Keratinocyte (primary cell): ENCODE results near the gene MANBA. TPM values are rescaled to one million over a fixed set of nuclear protein-coding genes. Genes with fewer than 3 reads are reported as not detected.

Experiments
- DNase-seq: peaks from one replicate; pipeline ENCODE4 v3.0.0-alpha.2; 2011; ENCODE audit warnings: low read depth, missing footprints, low spot score
- FAIRE-seq: peaks from 2 replicates; lab custom pipeline; 2011; peaks lifted over from hg19 to GRCh38; lab: Jason Lieb, UNC
- H2AFZ ChIP-seq: 2 replicates; pipeline ENCODE4 v1.6.0; 2012; ENCODE audit warnings: low read length, control low read depth, inconsistent platforms; ENCODE audit not compliant: control insufficient read depth
- H3K27ac ChIP-seq: 2 replicates; pipeline ENCODE4 v1.5.1; 2011; ENCODE audit warnings: low read length; ENCODE audit not compliant: control insufficient read depth, insufficient read depth
- H3K27me3 ChIP-seq: 3 replicates; pipeline ENCODE4 v1.6.0; 2011; ENCODE audit warnings: low read length; ENCODE audit not compliant: control insufficient read depth, insufficient read depth; ENCODE audit errors: extremely low read depth
- H3K36me3 ChIP-seq, 2 experiments: 2 replicates in 1 of 2; 3 replicates in 1 of 2; pipeline ENCODE4 v1.5.1; 2011; ENCODE audit warnings: low read length in 2 of 2, mild to moderate bottlenecking in 1 of 2; ENCODE audit not compliant: control insufficient read depth in 2 of 2, insufficient read depth in 2 of 2; ENCODE audit errors: extremely low read depth in 1 of 2
- H3K4me1 ChIP-seq: 3 replicates; pipeline ENCODE4 v1.5.1; 2011; ENCODE audit warnings: low read length; ENCODE audit not compliant: control insufficient read depth, insufficient read depth; ENCODE audit errors: extremely low read depth
- H3K4me2 ChIP-seq: 3 replicates; pipeline ENCODE4 v1.6.0; 2011; ENCODE audit warnings: low read depth, low read length; ENCODE audit not compliant: control insufficient read depth, insufficient read depth; ENCODE audit errors: extremely low read depth
- H3K4me3 ChIP-seq, 3 experiments: fragments of 200-600 bp in 1 of 3; sonication (generic) in 1 of 3; 2 replicates in 2 of 3; 3 replicates in 1 of 3; pipeline ENCODE4 v1.5.1; 2011 to 2016; ENCODE audit warnings: low read length in 3 of 3, mild to moderate bottlenecking in 3 of 3, control low read depth in 2 of 3, inconsistent platforms in 1 of 3, low read depth in 1 of 3, mixed read lengths in 1 of 3, mixed run types in 1 of 3, moderate library complexity in 1 of 3; ENCODE audit not compliant: control insufficient read depth in 2 of 3, insufficient read depth in 2 of 3; ENCODE audit errors: extremely low read depth in 1 of 3
- H3K79me2 ChIP-seq: 2 replicates; pipeline ENCODE4 v1.6.0; 2012; ENCODE audit warnings: low read length; ENCODE audit not compliant: control insufficient read depth, insufficient read depth
- H3K9ac ChIP-seq: 3 replicates; pipeline ENCODE4 v1.6.0; 2011; ENCODE audit warnings: low read length; ENCODE audit not compliant: control insufficient read depth, insufficient read depth; ENCODE audit errors: extremely low read depth
- H3K9me1 ChIP-seq: 3 replicates; pipeline ENCODE4 v1.6.0; 2011; ENCODE audit warnings: low read length; ENCODE audit not compliant: control insufficient read depth, insufficient read depth; ENCODE audit errors: extremely low read depth
- H3K9me3 ChIP-seq: 2 replicates; pipeline ENCODE4 v1.5.1; 2012; ENCODE audit warnings: low read depth, low read length; ENCODE audit not compliant: control insufficient read depth
- H4K20me1 ChIP-seq: 3 replicates; pipeline ENCODE4 v1.6.0; 2011; ENCODE audit warnings: low read length; ENCODE audit not compliant: control insufficient read depth, insufficient read depth; ENCODE audit errors: extremely low read depth
- CTCF ChIP-seq, 3 experiments: IDR thresholded peaks in 1 of 3; conservative IDR thresholded peaks in 1 of 3; optimal IDR thresholded peaks in 1 of 3; 2 replicates in 2 of 3; 3 replicates in 1 of 3; pipeline versions ENCODE3 to v1.5.1; 2011; ENCODE audit warnings: low read length in 3 of 3, mild to moderate bottlenecking in 3 of 3, moderate library complexity in 2 of 3, control low read depth in 1 of 3, inconsistent platforms in 1 of 3; ENCODE audit not compliant: insufficient read depth in 2 of 3; ENCODE audit errors: extremely low read depth in 1 of 3
- EZH2 ChIP-seq: IDR thresholded peaks from one replicate; pipeline ENCODE4 v1.6.1; 2012; ENCODE audit warnings: inconsistent platforms, mild to moderate bottlenecking, low read length, moderate library complexity
- dilution Hi-C: fragments of 300-500 bp; cut with MboI; formaldehyde crosslinking; loops from one replicate; pipeline ENCODE4 v1.7.0; 2020; ENCODE audit warnings: low sequenced_read_pairs; ENCODE audit not compliant: extremely low pct_ligation_motif_present
- polyA plus RNA-seq, 5 experiments: library from polyadenylated mRNA; depleted of rRNA in 3 of 5; stranded (reverse) in 3 of 5; stranded (forward) in 1 of 5; unstranded in 1 of 5; fragments of >200 nt; gene quantifications; 1 replicate in 1 of 5; 2 replicates in 3 of 5; 3 replicates in 1 of 5; pipeline versions ENCODE4 v1.2.1 to v1.2.3, GENCODE V29; 2011 to 2012; ENCODE audit warnings: missing spikeins in 2 of 5, low read depth in 1 of 5, low replicate concordance in 1 of 5

The MANBA gene
- polyA plus RNA-seq, 1 donor (not counting 4 experiments of a cell fraction or from before 2014, with no cell fraction given), result 9.3 TPM

GRCh38 chr4:102599886-102600285, 160.9 kb downstream of the MANBA start:
- no peak overlapping the region for H3K4me3 ChIP-seq
- H3K27ac ChIP-seq, result no peak overlapping the region
- dilution Hi-C loops, result no loop called here
- peaks cover 16% of the 10 kb centered on the region for H3K4me1 ChIP-seq
- no peak overlapping the region for H2AFZ ChIP-seq
- no peak for FAIRE-seq
- H3K4me2 ChIP-seq, result no peak overlapping the region
- no peak overlapping the region for H3K9ac ChIP-seq
- no peak for DNase-seq
- H3K79me2 ChIP-seq, result no peaks in the 10 kb centered on the region
- H3K9me1 ChIP-seq, result no peaks in the 10 kb centered on the region
- no peaks in the 10 kb centered on the region for H4K20me1 ChIP-seq
- TF ChIP-seq CTCF (optimal IDR thresholded peaks at IDR 0.05 in 1 of 3, IDR thresholded peaks at IDR 0.05 in 1 of 3, conservative IDR thresholded peaks at IDR 0.05 in 1 of 3; ENCODE audit: extremely low read depth in 1 of 3, insufficient read depth in 2 of 3, low read length in 3 of 3) (no peak), EZH2 (no peak)
- peaks cover 18 to 30% of the 10 kb centered on the region in 2 experiments for H3K36me3 ChIP-seq
- no peaks in the 10 kb centered on the region for H3K9me3 ChIP-seq
- H3K27me3 ChIP-seq, result no peaks in the 10 kb centered on the region

DNA sequence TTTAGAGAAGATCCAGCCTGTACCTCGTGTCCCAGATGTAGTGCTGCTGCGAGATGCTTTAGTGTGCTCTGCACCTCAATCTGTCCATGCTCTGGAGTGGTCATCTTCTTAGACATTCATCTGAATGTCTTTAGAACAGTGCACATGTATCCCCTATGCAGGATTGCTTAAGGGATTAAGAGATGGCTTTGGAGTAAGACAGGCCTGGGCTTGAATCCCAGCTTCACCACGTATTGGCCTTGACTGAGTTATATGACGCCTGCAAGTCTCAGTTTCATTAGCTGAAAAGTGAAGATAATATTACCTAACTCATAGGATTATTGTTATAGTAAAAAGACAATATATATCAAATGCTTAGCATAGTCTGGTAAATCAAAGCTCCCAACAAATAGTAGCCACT, 161.3 kb downstream of the MANBA start:
- Histone ChIP-seq H4K20me1 (no peaks in the 10 kb centered on the region), H3K4me3 (no peak overlapping the region), H3K4me2 (no peak overlapping the region), H3K4me1 (peaks cover 16% of the 10 kb centered on the region), H3K9me3 (no peaks in the 10 kb centered on the region), H3K79me2 (no peaks in the 10 kb centered on the region), H2AFZ (no peak overlapping the region), H3K9ac (no peak overlapping the region), H3K27me3 (no peaks in the 10 kb centered on the region), H3K9me1 (no peaks in the 10 kb centered on the region), H3K27ac (peak overlapping the region; percentile 38), H3K36me3 (peaks cover 17 to 28% of the 10 kb centered on the region in 2 experiments)
- dilution Hi-C loops, result no loop called here
- TF ChIP-seq CTCF (optimal IDR thresholded peaks at IDR 0.05 in 1 of 3, IDR thresholded peaks at IDR 0.05 in 1 of 3, conservative IDR thresholded peaks at IDR 0.05 in 1 of 3; ENCODE audit: extremely low read depth in 1 of 3, insufficient read depth in 2 of 3, low read length in 3 of 3) (no peak), EZH2 (no peak)
- DNase-seq, result no peak
- FAIRE-seq, result peak; percentile 63
